Measurements from ENCODE around the gene MAN1A1.

- TF ChIP-seq POLR2AphosphoS5 (IDR thresholded peaks at IDR 0.05; ENCODE audit: low read depth, low read length) (no peak), SIN3A (IDR thresholded peaks at IDR 0.05; ENCODE audit: borderline replicate concordance, insufficient read depth, low read length) (no peak), REST (IDR thresholded peaks at IDR 0.05; ENCODE audit: insufficient read depth in 1 of 2, low read depth in 2 of 2, low read length in 2 of 2) (no peak), TAF1 (IDR thresholded peaks at IDR 0.05; ENCODE audit: borderline replicate concordance, insufficient read depth, low read length) (no peak), FOXP2 (optimal IDR thresholded peaks at IDR 0.05; ENCODE audit: borderline replicate concordance, extremely low read depth, extremely low read length, insufficient read depth) (no peak)
Measured at GRCh38 chr6:119137194-119138072, 212.1 kb downstream of the MAN1A1 start.
